ENCODE measurements around the gene SCARF2.

SCARF2 gene

DNA sequence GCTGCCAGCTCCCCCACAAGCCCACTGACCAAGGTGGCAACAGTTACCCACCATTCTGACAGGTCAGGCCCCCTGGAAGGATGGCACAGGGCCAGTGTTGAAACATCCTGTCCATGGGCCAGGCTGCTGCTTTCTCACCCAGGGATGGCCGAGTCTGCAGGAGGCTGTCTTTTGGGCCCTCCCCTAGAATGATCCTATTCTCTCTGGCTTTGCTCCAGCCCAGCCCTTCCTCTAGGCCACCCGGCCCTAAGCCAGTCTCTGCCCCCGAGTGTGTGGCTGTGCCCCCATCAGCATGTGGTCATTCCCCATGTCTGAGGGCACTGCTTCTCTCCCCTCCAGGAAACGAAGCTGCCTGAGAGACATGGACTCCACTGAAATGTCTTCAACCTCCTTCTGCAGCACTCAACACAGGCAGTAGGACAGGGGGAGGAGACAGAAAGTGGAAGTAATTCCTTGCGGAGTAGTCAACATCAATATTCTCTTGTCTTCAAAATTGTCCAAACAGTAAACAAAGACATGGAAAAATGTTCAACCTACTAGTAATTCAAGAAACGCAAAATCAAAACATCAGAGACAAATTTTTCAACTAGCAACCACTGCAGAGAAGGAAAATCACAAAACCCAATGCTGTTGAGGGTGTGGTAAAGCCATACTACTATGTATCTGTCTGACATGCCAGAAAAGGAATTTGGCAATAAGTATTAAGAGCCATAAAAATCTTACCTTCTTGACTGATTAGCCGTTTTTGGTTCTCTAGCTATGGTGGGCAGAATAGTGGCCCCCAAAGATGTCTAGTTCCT is 5.1 kb upstream of the SCARF2 start:
- TF ChIP-seq CTCF (IDR thresholded peaks at IDR 0.05; ENCODE audit: extremely low read depth, insufficient read depth, missing control alignments): no peak
- DNase-seq (ENCODE audit: low spot score): no peak
- in situ Hi-C loops (cut with MboI; ENCODE audit: low pct_unique_long_range_greater_than_20kb, low sequenced_read_pairs, unreplicated experiment): no loop called here

DNA sequence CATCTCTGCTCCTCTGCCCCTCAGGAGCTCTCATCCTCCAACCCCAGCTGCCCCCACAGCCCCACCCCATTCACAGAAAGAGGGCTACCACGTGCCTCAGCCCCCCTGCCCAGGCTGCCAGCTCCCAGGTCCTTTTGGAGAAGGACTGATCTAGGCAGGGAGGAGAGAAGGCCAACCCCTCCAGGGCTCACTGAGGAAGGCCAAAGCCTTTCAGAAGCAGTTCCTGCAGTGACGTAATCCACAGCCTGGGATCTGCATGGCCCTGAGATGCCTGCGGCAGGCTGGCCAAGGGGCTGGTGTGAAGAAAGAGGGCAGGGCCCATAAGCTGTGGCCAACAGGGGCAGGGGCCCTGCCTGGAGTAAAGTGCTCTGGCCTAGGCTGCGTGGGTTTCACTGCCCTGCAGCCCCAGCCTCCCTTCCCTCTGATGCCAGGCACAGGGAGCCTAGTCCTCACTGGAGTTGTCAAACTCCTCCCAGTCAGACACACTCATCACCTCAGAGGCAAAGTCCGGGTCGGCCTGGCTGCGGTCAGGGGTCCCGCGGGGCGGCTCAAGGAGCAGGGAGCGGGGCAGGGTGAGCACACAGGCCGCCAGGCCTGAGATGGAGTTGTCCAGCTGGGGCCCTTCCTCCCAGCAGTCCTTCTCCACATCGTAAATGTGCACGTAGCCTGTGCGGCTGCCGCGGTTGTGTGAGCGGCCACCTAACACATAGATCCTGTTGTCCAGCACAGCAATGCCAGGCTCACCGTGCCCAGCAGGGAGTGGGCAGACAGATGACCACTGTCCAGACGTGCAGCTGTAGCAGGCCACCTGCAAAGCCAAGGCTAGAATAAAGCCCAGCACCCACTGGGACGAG is 4.2 kb upstream of the SCARF2 start:
- DNase-seq (ENCODE audit: low spot score): no peak
- in situ Hi-C loops (cut with MboI; ENCODE audit: low pct_unique_long_range_greater_than_20kb, low sequenced_read_pairs, unreplicated experiment): no loop called here
- TF ChIP-seq CTCF (IDR thresholded peaks at IDR 0.05; ENCODE audit: extremely low read depth, insufficient read depth, missing control alignments): no peak

- peak; percentile 36 for DNase-seq (ENCODE audit: low spot score)
- in situ Hi-C loops (cut with MboI; ENCODE audit: low pct_unique_long_range_greater_than_20kb, low sequenced_read_pairs, unreplicated experiment): no loop called here
- no peak for TF ChIP-seq CTCF (IDR thresholded peaks at IDR 0.05; ENCODE audit: extremely low read depth, insufficient read depth, missing control alignments)
These were observed 3.3 kb upstream of the SCARF2 start for GRCh38 chr22:20440637-20441591.

DNA sequence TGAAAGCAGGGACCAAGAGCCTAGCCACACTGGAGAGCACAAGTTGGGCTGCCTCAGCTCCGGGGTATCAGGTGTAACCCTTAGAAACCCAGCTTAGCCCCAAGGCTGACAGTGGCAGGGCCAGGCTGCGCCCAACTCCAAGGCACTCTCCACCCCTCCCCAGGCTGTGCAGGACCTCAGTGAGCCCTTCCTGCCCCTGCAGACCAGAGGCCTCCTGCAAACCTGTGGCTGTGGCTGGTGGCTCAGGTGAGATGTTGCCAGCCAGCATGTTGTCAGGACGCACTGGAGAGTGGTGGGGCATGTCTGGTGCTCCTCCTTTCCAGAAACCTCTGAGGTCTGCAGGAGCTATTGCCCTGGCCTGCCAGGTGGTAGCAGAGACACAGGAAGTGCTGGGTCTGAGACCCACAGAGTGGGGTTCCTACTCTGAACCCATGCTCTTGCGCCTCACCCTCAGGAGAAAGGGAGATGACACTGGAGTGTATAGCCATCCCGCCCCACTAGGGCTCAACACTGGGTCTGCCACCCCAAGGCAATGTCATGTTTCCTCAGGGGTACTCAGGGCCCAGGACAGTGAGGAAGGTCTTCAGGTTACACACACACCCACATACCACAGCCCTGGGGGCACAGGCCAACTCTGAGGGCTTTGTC is 2.4 kb upstream of the SCARF2 start:
- TF ChIP-seq CTCF (IDR thresholded peaks at IDR 0.05; ENCODE audit: extremely low read depth, insufficient read depth, missing control alignments): no peak
- DNase-seq (ENCODE audit: low spot score): peak; percentile 23

DNA sequence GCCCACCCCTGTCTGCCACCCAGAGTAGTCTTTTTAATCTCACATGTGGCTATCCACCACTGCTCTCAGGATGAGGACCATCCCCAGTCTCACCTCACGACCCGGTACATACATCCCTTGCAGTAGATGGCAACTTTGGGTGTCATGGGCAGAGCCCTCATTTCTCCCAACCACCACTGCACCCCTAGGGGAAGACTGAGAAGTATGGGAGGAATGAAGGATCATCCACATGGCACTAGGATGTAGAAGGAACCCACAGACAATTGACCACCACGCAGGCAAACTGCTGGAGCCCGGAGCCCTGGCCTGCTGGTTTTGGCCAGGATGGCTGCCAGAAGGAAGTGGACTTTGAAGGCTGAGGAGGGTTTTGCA is 1.9 kb upstream of the SCARF2 start:
- DNase-seq (ENCODE audit: low spot score): peak; percentile 23
- no peak for TF ChIP-seq CTCF (IDR thresholded peaks at IDR 0.05; ENCODE audit: extremely low read depth, insufficient read depth, missing control alignments)
- in situ Hi-C loops (cut with MboI; ENCODE audit: low pct_unique_long_range_greater_than_20kb, low sequenced_read_pairs, unreplicated experiment): no loop called here

More for the DNA sequence above, 2.4 kb upstream of the SCARF2 start:
- in situ Hi-C loops (cut with MboI; ENCODE audit: low pct_unique_long_range_greater_than_20kb, low sequenced_read_pairs, unreplicated experiment): no loop called here

Data from GM13977 (cell line).